ENCODE data around the gene PNKD.
"Not testable (repeated sequence)": the region's sequence is repeated elsewhere in the genome, so short reads cannot be mapped to it uniquely, and the experiment has no call there.

GRCh38 chr2:218273214-218273907 is 3.0 kb downstream of the PNKD start:
- TF ChIP-seq ZNF114 (CRISPR knock-in tag; IDR thresholded peaks at IDR 0.05); CTCF (conservative IDR thresholded peaks at IDR 0.05; ENCODE audit: low read depth in 2 of 2); NANOG (IDR thresholded peaks at IDR 0.05; ENCODE audit: borderline replicate concordance); STAT1 (IDR thresholded peaks at IDR 0.05; ENCODE audit: unreplicated experiment); ETS1 (IDR thresholded peaks at IDR 0.05); JUNB (IDR thresholded peaks at IDR 0.05; ENCODE audit: unreplicated experiment); EZH2phosphoT487 (IDR thresholded peaks at IDR 0.05; ENCODE audit: unreplicated experiment); CREB1 (CRISPR knock-in tag; IDR thresholded peaks at IDR 0.05; ENCODE audit: low read depth); EZH2 (IDR thresholded peaks at IDR 0.05; ENCODE audit: low read depth, unreplicated experiment); REST (IDR thresholded peaks at IDR 0.05; ENCODE audit: unreplicated experiment): not testable (repeated sequence)
